ENCODE data around the gene RABL2A. TPM values are rescaled to one million over a fixed set of nuclear protein-coding genes. Genes with fewer than 3 reads are reported as not detected.
"Not testable (repeated sequence)": the region's sequence is repeated elsewhere in the genome, so short reads cannot be mapped to it uniquely, and the experiment has no call there.

The RABL2A gene
- total RNA-seq, 1 experiment from 2014 or later = 15.2 TPM

DNA sequence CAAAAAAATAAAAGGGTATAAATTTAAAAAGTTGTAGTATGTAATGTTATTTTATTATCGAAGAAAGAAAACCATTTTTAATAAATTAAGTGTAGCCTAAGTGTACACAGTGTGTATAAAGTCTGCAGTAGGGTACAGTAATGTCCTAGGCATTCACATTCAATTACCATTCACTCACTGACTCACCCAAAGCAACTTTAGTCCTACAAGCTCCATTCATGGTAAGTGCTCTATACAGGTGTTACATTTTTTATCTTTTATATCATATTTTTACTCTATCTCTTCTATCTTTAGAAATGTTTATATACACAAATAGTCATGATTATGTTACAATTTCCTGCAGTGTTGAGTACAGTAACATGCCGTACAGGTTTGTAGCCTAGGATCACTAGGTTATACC, 59.5 kb downstream of the RABL2A start:
- no peak for DNase-seq
- H3K27ac Mint-ChIP-seq (ENCODE audit: unreplicated experiment) = no peak overlapping the region
- BruUV-seq (replicated peaks) = no TSS peak
- 0 out of 2 replicates have a peak, but pooled peaks cover 3% of the 10 kb centered on the region for H3K9me3 ChIP-seq
- intact Hi-C loops (cut with micrococcal nuclease; ENCODE audit: unreplicated experiment) = no loop called here
- no peaks in the 10 kb centered on the region for H3K9me3 Mint-ChIP-seq (ENCODE audit: unreplicated experiment)
- H3K4me3 ChIP-seq (ENCODE audit: low read depth, low read length) = no peak overlapping the region
- no peaks in the 10 kb centered on the region for H3K4me1 Mint-ChIP-seq (ENCODE audit: low read depth, unreplicated experiment)
- CTCF ChIA-PET = no interaction called here
- no peaks in the 10 kb centered on the region for H3K27me3 Mint-ChIP-seq (ENCODE audit: insufficient read depth, unreplicated experiment)
- H3K36me3 ChIP-seq (ENCODE audit: control insufficient read depth, insufficient read depth, low read length) = no peaks in the 10 kb centered on the region
- H3K27me3 ChIP-seq (replicated peaks; ENCODE audit: control insufficient read depth, insufficient read depth, low read length) = no peaks in the 10 kb centered on the region
- no peaks in the 10 kb centered on the region for H3K36me3 Mint-ChIP-seq (ENCODE audit: insufficient read depth, unreplicated experiment)
- POLR2A ChIA-PET = no interaction called here
- no peak overlapping the region for H3K4me3 Mint-ChIP-seq (ENCODE audit: unreplicated experiment)
- TF ChIP-seq, protein P1, sequence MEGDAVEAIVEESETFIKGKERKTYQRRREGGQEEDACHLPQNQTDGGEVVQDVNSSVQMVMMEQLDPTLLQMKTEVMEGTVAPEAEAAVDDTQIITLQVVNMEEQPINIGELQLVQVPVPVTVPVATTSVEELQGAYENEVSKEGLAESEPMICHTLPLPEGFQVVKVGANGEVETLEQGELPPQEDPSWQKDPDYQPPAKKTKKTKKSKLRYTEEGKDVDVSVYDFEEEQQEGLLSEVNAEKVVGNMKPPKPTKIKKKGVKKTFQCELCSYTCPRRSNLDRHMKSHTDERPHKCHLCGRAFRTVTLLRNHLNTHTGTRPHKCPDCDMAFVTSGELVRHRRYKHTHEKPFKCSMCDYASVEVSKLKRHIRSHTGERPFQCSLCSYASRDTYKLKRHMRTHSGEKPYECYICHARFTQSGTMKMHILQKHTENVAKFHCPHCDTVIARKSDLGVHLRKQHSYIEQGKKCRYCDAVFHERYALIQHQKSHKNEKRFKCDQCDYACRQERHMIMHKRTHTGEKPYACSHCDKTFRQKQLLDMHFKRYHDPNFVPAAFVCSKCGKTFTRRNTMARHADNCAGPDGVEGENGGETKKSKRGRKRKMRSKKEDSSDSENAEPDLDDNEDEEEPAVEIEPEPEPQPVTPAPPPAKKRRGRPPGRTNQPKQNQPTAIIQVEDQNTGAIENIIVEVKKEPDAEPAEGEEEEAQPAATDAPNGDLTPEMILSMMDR (IDR thresholded peaks at IDR 0.05; ENCODE audit: insufficient read depth in 1 of 2, low read depth in 1 of 2, low read length in 1 of 2, severe bottlenecking in 1 of 2, unreplicated experiment in 1 of 2) = no peak
- no peaks in the 10 kb centered on the region for H3K4me1 ChIP-seq

DNA sequence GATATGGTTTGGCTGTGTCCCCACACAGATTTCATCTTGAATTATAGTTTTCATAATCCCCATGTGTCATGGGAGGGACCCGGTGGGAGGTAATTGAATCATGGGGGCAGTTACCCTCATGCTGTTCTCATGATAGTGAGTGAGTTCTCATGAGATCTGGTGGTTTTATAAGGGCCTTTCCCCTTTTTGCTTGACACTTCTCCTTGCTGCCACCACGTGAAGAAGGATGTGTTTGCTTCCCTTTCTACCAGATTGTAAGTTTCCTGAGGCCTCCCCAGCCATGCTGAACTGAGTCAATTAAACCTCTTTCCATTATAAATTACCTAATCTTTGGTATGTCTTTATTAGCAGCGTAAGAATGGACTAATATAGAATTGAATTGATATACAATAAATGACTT, 63.8 kb downstream of the RABL2A start:
- intact Hi-C loops (cut with micrococcal nuclease; ENCODE audit: unreplicated experiment); H3K9me3 ChIP-seq; H3K4me1 ChIP-seq; BruUV-seq (replicated peaks); H3K27me3 ChIP-seq (replicated peaks; ENCODE audit: control insufficient read depth, insufficient read depth, low read length); H3K27me3 Mint-ChIP-seq (ENCODE audit: insufficient read depth, unreplicated experiment); CTCF ChIA-PET; H3K9me3 Mint-ChIP-seq (ENCODE audit: unreplicated experiment); H3K36me3 Mint-ChIP-seq (ENCODE audit: insufficient read depth, unreplicated experiment); DNase-seq; H3K4me3 ChIP-seq (ENCODE audit: low read depth, low read length); H3K4me3 Mint-ChIP-seq (ENCODE audit: unreplicated experiment); H3K27ac Mint-ChIP-seq (ENCODE audit: unreplicated experiment); POLR2A ChIA-PET; H3K36me3 ChIP-seq (ENCODE audit: control insufficient read depth, insufficient read depth, low read length); H3K4me1 Mint-ChIP-seq (ENCODE audit: low read depth, unreplicated experiment): not testable (repeated sequence)

Small RNA genes within 50 kb of the gene (microRNA-seq; reads per million reads assigned to microRNA genes)
- gene MIR1302-3 = not detected

Other genes starting within 250 kb of the RABL2A start
- 46.7 and 50.4 TPM in 2 replicates for gene ZNG1B, start 189.6 kb upstream of the RABL2A start, total RNA-seq (2022)
- gene FOXD4L1, start 128.6 kb upstream of the RABL2A start, total RNA-seq (2022) = 0.32 and 0.73 TPM in 2 replicates
- 140 and 149 TPM in 2 replicates for gene SLC35F5, start 129.4 kb downstream of the RABL2A start, total RNA-seq (2022)